Panc1 (cell line): ENCODE measurements around the gene GLIS1. TPM values are rescaled to one million over a fixed set of nuclear protein-coding genes. Genes with fewer than 3 reads are reported as not detected.
"Not testable (repeated sequence)": the region's sequence is repeated elsewhere in the genome, so short reads cannot be mapped to it uniquely, and the experiment has no call there.

Experiments
- ATAC-seq: fragments of 200-7000 bp; cut with Tn5 transposase; 2 replicates; pipeline ENCODE4 v1.9.1; 2020; ENCODE audit warnings: mild to moderate bottlenecking, moderate library complexity
- BruUV-seq: library from RNA; stranded (reverse); fragments of 400-500 nt; replicated peaks from 2 replicates; lab custom pipeline; 2021; lab: Mats Ljungman, UMichigan
- CTCF ChIA-PET: fragments of 300-600 bp; sonication (Branson Sonifier 250); formaldehyde crosslinking; loops from one replicate; lab custom pipeline; 2022; ENCODE audit warnings: antibody characterized with exemption; lab: Charles Lee
- POLR2A ChIA-PET: fragments of 300-600 bp; sonication (Branson Sonifier 250); formaldehyde crosslinking; loops from one replicate; lab custom pipeline; 2022; ENCODE audit warnings: antibody characterized with exemption; lab: Charles Lee
- DNase-seq: peaks from one replicate; pipeline ENCODE4 v3.0.0-alpha.2; 2010; ENCODE audit warnings: low read depth, low spot score
- H3K27ac ChIP-seq: 2 replicates; pipeline ENCODE4 v1.5.1; 2011; ENCODE audit warnings: mild to moderate bottlenecking, low read length, inconsistent platforms
- H3K27me3 ChIP-seq: fragments of 200-500 bp; sonication (Bioruptor generic); 2 replicates; pipeline ENCODE4 v1.6.0; 2014; ENCODE audit warnings: low read length, inconsistent platforms; ENCODE audit not compliant: control insufficient read depth, insufficient read depth
- H3K36me3 ChIP-seq: fragments of 200-500 bp; sonication (Bioruptor generic); 2 replicates; pipeline ENCODE4 v1.5.1; 2014; ENCODE audit warnings: inconsistent platforms, mild to moderate bottlenecking, low read length, moderate library complexity; ENCODE audit not compliant: control insufficient read depth, insufficient read depth
- H3K4me1 ChIP-seq: 2 replicates; pipeline ENCODE4 v1.5.1; 2011; ENCODE audit warnings: inconsistent platforms, mild to moderate bottlenecking, low read length, moderate library complexity; ENCODE audit not compliant: control insufficient read depth, insufficient read depth
- H3K4me3 ChIP-seq, 2 experiments: 2 replicates each; pipeline ENCODE4 v1.5.1; 2011 to 2012; ENCODE audit warnings: low read depth in 2 of 2, low read length in 2 of 2, mild to moderate bottlenecking in 2 of 2, inconsistent platforms in 1 of 2, moderate library complexity in 1 of 2
- H3K9me3 ChIP-seq: fragments of 200-500 bp; sonication (Bioruptor generic); 2 replicates; pipeline ENCODE4 v1.5.1; 2014; ENCODE audit warnings: low read depth, mild to moderate bottlenecking, inconsistent platforms, low read length, moderate library complexity; ENCODE audit not compliant: control insufficient read depth, insufficient read depth
- CTCF ChIP-seq: fragments of 450-650 bp; IDR thresholded peaks from 2 replicates; pipeline ENCODE4 v1.5.1; 2017; ENCODE audit warnings: mild to moderate bottlenecking
- POLR2AphosphoS5 ChIP-seq: IDR thresholded peaks from 2 replicates; pipeline ENCODE4 v1.6.1; 2012; ENCODE audit warnings: mild to moderate bottlenecking, low read depth, low read length, moderate library complexity
- REST ChIP-seq, 2 experiments: IDR thresholded peaks; 2 replicates each; pipeline ENCODE4 v1.6.1; 2011 to 2012; ENCODE audit warnings: low read depth in 2 of 2, control low read depth in 1 of 2, low read length in 1 of 2, mild to moderate bottlenecking in 1 of 2, moderate library complexity in 1 of 2; ENCODE audit not compliant: insufficient read depth in 1 of 2
- SIN3A ChIP-seq: IDR thresholded peaks from 2 replicates; pipeline ENCODE4 v1.6.1; 2012; ENCODE audit warnings: low read depth, mild to moderate bottlenecking, low read length, moderate library complexity, borderline replicate concordance; ENCODE audit not compliant: insufficient read depth
- TCF7L2 ChIP-seq: IDR thresholded peaks from 2 replicates; pipeline ENCODE4 v1.6.1; 2011; ENCODE audit warnings: mild to moderate bottlenecking, low read depth, low read length, inconsistent platforms
- in situ Hi-C: cut with HindIII; loops from 2 replicates; pipeline ENCODE4 v1.10.0; 2016; ENCODE audit warnings: low sequenced_read_pairs, low pct_unique_long_range_greater_than_20kb
- intact Hi-C: fragments of 100-400 bp; cut with micrococcal nuclease; formaldehyde crosslinking; loops from one replicate; pipeline ENCODE4 v1.10.0; 2022; ENCODE audit not compliant: unreplicated experiment
- total RNA-seq: library from RNA; stranded (reverse); gene quantifications from one replicate; pipeline ENCODE4 v1.2.1, GENCODE V29; 2021; ENCODE audit not compliant: unreplicated experiment

GLIS1 gene
- total RNA-seq, 1 experiment from 2014 or later: 0.28 TPM

GRCh38 chr1:53555620-53556326 lies 183.2 kb downstream of the GLIS1 start:
- ATAC-seq, in situ Hi-C loops, H3K9me3 ChIP-seq, POLR2A ChIA-PET, CTCF ChIA-PET, H3K4me1 ChIP-seq, H3K27me3 ChIP-seq, BruUV-seq, DNase-seq, H3K36me3 ChIP-seq, H3K27ac ChIP-seq, H3K4me3 ChIP-seq, intact Hi-C loops: not testable (repeated sequence)

- no peak for ATAC-seq
- intact Hi-C loops: no loop called here
- no peak overlapping the region for H3K4me3 ChIP-seq
- no peaks in the 10 kb centered on the region for H3K9me3 ChIP-seq
- no peaks in the 10 kb centered on the region for H3K27me3 ChIP-seq
- ChIA-PET CTCF (no interaction called here), POLR2A (no interaction called here)
- in situ Hi-C loops: no loop called here
- H3K36me3 ChIP-seq: no peaks in the 10 kb centered on the region
- TF ChIP-seq POLR2AphosphoS5 (no peak), TCF7L2 (no peak), CTCF (no peak), SIN3A (no peak), REST (IDR thresholded peaks at IDR 0.05; ENCODE audit: insufficient read depth in 1 of 2, low read depth in 2 of 2, low read length in 1 of 2) (no peak)
- no peak for DNase-seq
- BruUV-seq: no TSS peak
- H3K27ac ChIP-seq: no peak overlapping the region
- H3K4me1 ChIP-seq: no peaks in the 10 kb centered on the region
Measured at GRCh38 chr1:53554592-53555305, 184.2 kb downstream of the GLIS1 start.
